ENCODE data around the gene P2RX7.

DNA sequence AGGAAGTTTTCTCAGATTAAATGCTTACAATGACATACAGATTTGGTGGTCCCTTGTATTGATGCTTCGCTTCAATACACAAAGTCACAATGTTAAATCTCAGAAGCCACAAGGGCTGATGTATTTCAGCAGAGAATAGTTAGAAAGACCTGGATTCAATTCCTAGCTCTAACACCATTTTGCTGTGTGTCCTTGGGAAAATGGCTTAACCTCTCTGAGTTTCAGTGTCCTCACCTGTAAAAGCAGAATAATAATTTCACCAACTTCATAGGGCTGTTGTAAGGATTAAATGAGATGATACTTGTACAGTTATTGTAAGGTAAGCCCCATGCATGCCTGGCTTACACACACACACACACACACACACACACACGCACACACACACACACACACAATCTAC is 30.3 kb downstream of the P2RX7 start:
- TF ChIP-seq POLR2AphosphoS5 (IDR thresholded peaks at IDR 0.05; ENCODE audit: low read depth, low read length) (no peak), TAF1 (IDR thresholded peaks at IDR 0.05; ENCODE audit: borderline replicate concordance, insufficient read depth, low read length) (no peak), SIN3A (IDR thresholded peaks at IDR 0.05; ENCODE audit: borderline replicate concordance, insufficient read depth, low read length) (no peak)
- TF ChIP-seq, protein P1, sequence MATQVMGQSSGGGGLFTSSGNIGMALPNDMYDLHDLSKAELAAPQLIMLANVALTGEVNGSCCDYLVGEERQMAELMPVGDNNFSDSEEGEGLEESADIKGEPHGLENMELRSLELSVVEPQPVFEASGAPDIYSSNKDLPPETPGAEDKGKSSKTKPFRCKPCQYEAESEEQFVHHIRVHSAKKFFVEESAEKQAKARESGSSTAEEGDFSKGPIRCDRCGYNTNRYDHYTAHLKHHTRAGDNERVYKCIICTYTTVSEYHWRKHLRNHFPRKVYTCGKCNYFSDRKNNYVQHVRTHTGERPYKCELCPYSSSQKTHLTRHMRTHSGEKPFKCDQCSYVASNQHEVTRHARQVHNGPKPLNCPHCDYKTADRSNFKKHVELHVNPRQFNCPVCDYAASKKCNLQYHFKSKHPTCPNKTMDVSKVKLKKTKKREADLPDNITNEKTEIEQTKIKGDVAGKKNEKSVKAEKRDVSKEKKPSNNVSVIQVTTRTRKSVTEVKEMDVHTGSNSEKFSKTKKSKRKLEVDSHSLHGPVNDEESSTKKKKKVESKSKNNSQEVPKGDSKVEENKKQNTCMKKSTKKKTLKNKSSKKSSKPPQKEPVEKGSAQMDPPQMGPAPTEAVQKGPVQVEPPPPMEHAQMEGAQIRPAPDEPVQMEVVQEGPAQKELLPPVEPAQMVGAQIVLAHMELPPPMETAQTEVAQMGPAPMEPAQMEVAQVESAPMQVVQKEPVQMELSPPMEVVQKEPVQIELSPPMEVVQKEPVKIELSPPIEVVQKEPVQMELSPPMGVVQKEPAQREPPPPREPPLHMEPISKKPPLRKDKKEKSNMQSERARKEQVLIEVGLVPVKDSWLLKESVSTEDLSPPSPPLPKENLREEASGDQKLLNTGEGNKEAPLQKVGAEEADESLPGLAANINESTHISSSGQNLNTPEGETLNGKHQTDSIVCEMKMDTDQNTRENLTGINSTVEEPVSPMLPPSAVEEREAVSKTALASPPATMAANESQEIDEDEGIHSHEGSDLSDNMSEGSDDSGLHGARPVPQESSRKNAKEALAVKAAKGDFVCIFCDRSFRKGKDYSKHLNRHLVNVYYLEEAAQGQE (IDR thresholded peaks at IDR 0.05; ENCODE audit: insufficient read depth in 1 of 2, low read depth in 2 of 2, low read length in 2 of 2): no peak
